ENCODE measurements around the gene BZW2. TPM values are rescaled to one million over a fixed set of nuclear protein-coding genes. Genes with fewer than 3 reads are reported as not detected.

Gene BZW2
- total and polyA plus RNA-seq, 2 experiments from 2014 or later: 54.1 to 60.9 TPM

GRCh38 chr7:16684935-16685334 lies 39.0 kb downstream of the BZW2 start:
- Histone ChIP-seq H3K36me3 (ENCODE audit: low read depth) (peaks cover 59% of the 10 kb centered on the region), H3K27ac (no peak overlapping the region), H3K9ac (no peak overlapping the region), H3K9me3 (ENCODE audit: low read depth) (no peaks in the 10 kb centered on the region), H3K4me1 (ENCODE audit: insufficient read depth) (no peaks in the 10 kb centered on the region), H2AFZ (no peak overlapping the region), H3K27me3 (replicated peaks; ENCODE audit: insufficient read depth) (no peaks in the 10 kb centered on the region), H4K20me1 (ENCODE audit: insufficient read depth) (no peaks in the 10 kb centered on the region), H3K9me2 (ENCODE audit: insufficient read depth) (no peaks in the 10 kb centered on the region), H3K79me2 (ENCODE audit: insufficient read depth) (no peaks in the 10 kb centered on the region), H3F3A (ENCODE audit: insufficient read depth) (no peaks in the 10 kb centered on the region), H3K4me2 (ENCODE audit: unreplicated experiment) (no peak overlapping the region), H3K4me3 (no peak overlapping the region)
- TF ChIP-seq EZH2phosphoT487 (IDR thresholded peaks at IDR 0.05; ENCODE audit: insufficient read depth, low read depth): no peak
- TF ChIP-seq EZH2 (IDR thresholded peaks at IDR 0.05; ENCODE audit: insufficient read depth, poor library complexity, severe bottlenecking): no peak
- DNase-seq: no peak
- WGBS, 2 experiments (ENCODE audit: low coverage in 1 of 2, low lambda C conversion rate in 2 of 2, missing lambda C conversion rate in 2 of 2): 76 to 86% methylated on average over 2 of the region's 2 CpGs
- in situ Hi-C loops (cut with MboI): no loop called here

GRCh38 chr7:16685535-16685934 lies 39.6 kb downstream of the BZW2 start:
- no peak overlapping the region for H3K4me2 ChIP-seq (ENCODE audit: unreplicated experiment)
- no peaks in the 10 kb centered on the region for H3K9me3 ChIP-seq (ENCODE audit: low read depth)
- 95 to 100% methylated on average over 1 to 2 of the region's 2 CpGs for WGBS, 2 experiments (ENCODE audit: low coverage in 1 of 2, low lambda C conversion rate in 2 of 2, missing lambda C conversion rate in 2 of 2)
- no peaks in the 10 kb centered on the region for H3K4me1 ChIP-seq (ENCODE audit: insufficient read depth)
- no peaks in the 10 kb centered on the region for H3K79me2 ChIP-seq (ENCODE audit: insufficient read depth)
- H3K9ac ChIP-seq: no peak overlapping the region
- H2AFZ ChIP-seq: no peak overlapping the region
- no peaks in the 10 kb centered on the region for H3K27me3 ChIP-seq (replicated peaks; ENCODE audit: insufficient read depth)
- no peak overlapping the region for H3K4me3 ChIP-seq
- TF ChIP-seq EZH2 (IDR thresholded peaks at IDR 0.05; ENCODE audit: insufficient read depth, poor library complexity, severe bottlenecking): no peak
- no peak for TF ChIP-seq EZH2phosphoT487 (IDR thresholded peaks at IDR 0.05; ENCODE audit: insufficient read depth, low read depth)
- in situ Hi-C loops (cut with MboI): no loop called here
- H3K27ac ChIP-seq: no peak overlapping the region
- peaks cover 65% of the 10 kb centered on the region for H3K36me3 ChIP-seq (ENCODE audit: low read depth)
- H3F3A ChIP-seq (ENCODE audit: insufficient read depth): no peaks in the 10 kb centered on the region
- H3K9me2 ChIP-seq (ENCODE audit: insufficient read depth): no peaks in the 10 kb centered on the region
- no peak for DNase-seq
- H4K20me1 ChIP-seq (ENCODE audit: insufficient read depth): no peaks in the 10 kb centered on the region

- Histone ChIP-seq H3K27ac (no peak overlapping the region), H3K4me2 (ENCODE audit: unreplicated experiment) (no peak overlapping the region), H3K9ac (no peak overlapping the region), H3K36me3 (ENCODE audit: low read depth) (peaks cover 46% of the 10 kb centered on the region), H3F3A (ENCODE audit: insufficient read depth) (no peaks in the 10 kb centered on the region), H4K20me1 (ENCODE audit: insufficient read depth) (no peaks in the 10 kb centered on the region), H3K4me3 (no peak overlapping the region), H3K79me2 (ENCODE audit: insufficient read depth) (no peaks in the 10 kb centered on the region), H3K4me1 (ENCODE audit: insufficient read depth) (no peaks in the 10 kb centered on the region), H3K9me3 (ENCODE audit: low read depth) (no peaks in the 10 kb centered on the region), H3K27me3 (replicated peaks; ENCODE audit: insufficient read depth) (no peaks in the 10 kb centered on the region), H2AFZ (no peak overlapping the region), H3K9me2 (ENCODE audit: insufficient read depth) (no peaks in the 10 kb centered on the region)
- TF ChIP-seq EZH2phosphoT487 (IDR thresholded peaks at IDR 0.05; ENCODE audit: insufficient read depth, low read depth) (no peak), EZH2 (IDR thresholded peaks at IDR 0.05; ENCODE audit: insufficient read depth, poor library complexity, severe bottlenecking) (no peak)
- peak; percentile 37 for DNase-seq
- 98% methylated on average over 2 of the region's 2 CpGs for WGBS, 2 experiments (ENCODE audit: low coverage in 1 of 2, low lambda C conversion rate in 2 of 2, missing lambda C conversion rate in 2 of 2)
- in situ Hi-C loops (cut with MboI): no loop called here
Measured at GRCh38 chr7:16688249-16688648, 42.3 kb downstream of the BZW2 start.

GRCh38 chr7:16691241-16691640 lies 45.3 kb downstream of the BZW2 start:
- Histone ChIP-seq H4K20me1 (ENCODE audit: insufficient read depth) (no peaks in the 10 kb centered on the region), H3K9me2 (ENCODE audit: insufficient read depth) (no peaks in the 10 kb centered on the region), H3K79me2 (ENCODE audit: insufficient read depth) (no peaks in the 10 kb centered on the region), H3K27me3 (replicated peaks; ENCODE audit: insufficient read depth) (no peaks in the 10 kb centered on the region), H3K27ac (no peak overlapping the region), H3F3A (ENCODE audit: insufficient read depth) (no peaks in the 10 kb centered on the region), H3K4me3 (no peak overlapping the region), H3K9me3 (ENCODE audit: low read depth) (no peaks in the 10 kb centered on the region), H3K9ac (no peak overlapping the region), H3K4me1 (ENCODE audit: insufficient read depth) (peaks cover 6% of the 10 kb centered on the region; the same call in 1 of the 2 replicates), H3K36me3 (ENCODE audit: low read depth) (peaks cover 28% of the 10 kb centered on the region), H3K4me2 (ENCODE audit: unreplicated experiment) (no peak overlapping the region), H2AFZ (no peak overlapping the region)
- no peak for DNase-seq
- TF ChIP-seq EZH2phosphoT487 (IDR thresholded peaks at IDR 0.05; ENCODE audit: insufficient read depth, low read depth): no peak
- in situ Hi-C loops (cut with MboI): no loop called here
- 89 to 90% methylated on average over 4 of the region's 4 CpGs for WGBS, 2 experiments (ENCODE audit: low coverage in 1 of 2, low lambda C conversion rate in 2 of 2, missing lambda C conversion rate in 2 of 2)
